ENCODE measurements around the gene RNF126. TPM values are rescaled to one million over a fixed set of nuclear protein-coding genes. Genes with fewer than 3 reads are reported as not detected.

The RNF126 gene
- total and polyA plus RNA-seq, 12 donors = 20.3 to 46.1 (median 25.0) TPM

DNA sequence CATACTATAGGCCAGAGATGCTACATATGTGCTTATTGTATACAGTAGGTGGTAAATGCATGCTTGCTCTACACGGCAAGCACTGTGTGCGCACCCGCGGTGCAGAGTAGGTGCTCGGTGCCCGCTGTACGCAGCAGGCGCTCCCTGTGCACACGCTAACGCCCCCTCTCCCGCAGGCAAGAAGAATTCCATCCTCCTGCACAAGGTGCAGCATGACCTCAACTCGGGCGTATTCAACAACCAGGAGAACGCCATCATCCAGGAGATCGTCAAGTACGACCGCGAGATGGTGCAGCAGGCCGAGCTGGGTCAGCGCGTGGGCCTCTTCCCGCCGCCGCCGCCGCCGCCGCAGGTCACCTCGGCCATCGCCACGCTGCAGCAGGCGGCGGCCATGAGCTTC lies 47.4 kb downstream of the RNF126 start:
- Histone ChIP-seq H3K27me3 (peaks cover 0 to 8% (median 0%) of the 10 kb centered on the region in 7 donors), H3K4me1 (peaks cover 0 to 13% (median 9%) of the 10 kb centered on the region in 9 donors), H3K36me3 (peaks cover 0 to 38% (median 26%) of the 10 kb centered on the region in 9 donors), H3K9me3 (no peaks in the 10 kb centered on the region), H3K27ac (no peak overlapping the region), H3K4me3 (no peak overlapping the region)
- DNase-seq (no peak), ATAC-seq (no peak)
- intact Hi-C loops (cut with DNase I) = no loop called here
- 31 to 36% methylated on average over 31 to 33 of the region's 33 CpGs for WGBS, 2 donors
- TF ChIP-seq, protein P1, sequence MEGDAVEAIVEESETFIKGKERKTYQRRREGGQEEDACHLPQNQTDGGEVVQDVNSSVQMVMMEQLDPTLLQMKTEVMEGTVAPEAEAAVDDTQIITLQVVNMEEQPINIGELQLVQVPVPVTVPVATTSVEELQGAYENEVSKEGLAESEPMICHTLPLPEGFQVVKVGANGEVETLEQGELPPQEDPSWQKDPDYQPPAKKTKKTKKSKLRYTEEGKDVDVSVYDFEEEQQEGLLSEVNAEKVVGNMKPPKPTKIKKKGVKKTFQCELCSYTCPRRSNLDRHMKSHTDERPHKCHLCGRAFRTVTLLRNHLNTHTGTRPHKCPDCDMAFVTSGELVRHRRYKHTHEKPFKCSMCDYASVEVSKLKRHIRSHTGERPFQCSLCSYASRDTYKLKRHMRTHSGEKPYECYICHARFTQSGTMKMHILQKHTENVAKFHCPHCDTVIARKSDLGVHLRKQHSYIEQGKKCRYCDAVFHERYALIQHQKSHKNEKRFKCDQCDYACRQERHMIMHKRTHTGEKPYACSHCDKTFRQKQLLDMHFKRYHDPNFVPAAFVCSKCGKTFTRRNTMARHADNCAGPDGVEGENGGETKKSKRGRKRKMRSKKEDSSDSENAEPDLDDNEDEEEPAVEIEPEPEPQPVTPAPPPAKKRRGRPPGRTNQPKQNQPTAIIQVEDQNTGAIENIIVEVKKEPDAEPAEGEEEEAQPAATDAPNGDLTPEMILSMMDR (IDR thresholded peaks at IDR 0.05) = peak in 2 of 9 donors; percentile 12 to 19

DNA sequence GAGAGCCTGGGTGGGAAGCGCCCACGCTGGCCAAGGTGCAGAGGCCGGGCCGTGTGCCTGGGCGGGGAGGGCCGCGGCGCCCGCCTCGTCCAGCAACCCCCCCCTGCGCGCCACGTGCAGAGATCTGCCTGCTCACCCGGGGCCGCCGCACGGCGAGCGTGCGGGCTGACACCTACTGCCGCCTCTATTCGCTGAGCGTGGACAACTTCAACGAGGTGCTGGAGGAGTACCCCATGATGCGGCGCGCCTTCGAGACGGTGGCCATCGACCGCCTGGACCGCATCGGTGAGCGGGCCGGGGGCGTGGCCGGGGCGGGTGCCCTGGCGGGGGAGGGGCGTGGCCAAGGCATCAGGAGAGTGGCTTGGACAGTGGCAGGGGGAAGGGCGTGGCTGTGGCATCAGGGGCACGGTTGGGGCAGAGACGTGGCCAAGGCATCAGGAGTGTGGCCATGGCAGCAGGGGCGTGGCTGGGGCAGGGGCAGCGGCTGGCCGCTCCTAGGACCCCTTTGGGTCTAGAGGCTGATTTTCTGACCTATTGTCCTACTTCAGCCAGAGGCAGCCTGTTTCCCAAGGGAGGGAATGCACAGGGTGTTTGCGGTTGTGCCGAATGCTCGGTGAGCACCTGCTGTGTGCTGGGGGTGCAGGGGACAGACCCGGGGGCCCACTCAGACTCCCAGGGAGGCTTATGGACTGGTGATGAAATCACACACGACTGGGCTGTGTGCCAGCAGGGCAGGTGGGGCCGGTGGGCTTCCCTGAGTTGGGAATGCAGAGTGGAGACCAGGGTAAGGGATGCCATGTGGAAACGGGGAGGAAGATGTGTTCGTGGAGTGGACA lies 49.1 kb downstream of the RNF126 start:
- no peak for ATAC-seq
- intact Hi-C loops (cut with DNase I) = no loop called here
- Histone ChIP-seq H3K4me1 (peaks cover 0 to 28% (median 16%) of the 10 kb centered on the region in 9 donors), H3K36me3 (peaks cover 0 to 22% (median 12%) of the 10 kb centered on the region in 9 donors), H3K9me3 (no peaks in the 10 kb centered on the region), H3K4me3 (no peak overlapping the region), H3K27me3 (peaks cover 0 to 10% (median 0%) of the 10 kb centered on the region in 7 donors), H3K27ac (no peak overlapping the region)
- WGBS, 2 donors = 61 to 80% methylated on average over 48 to 54 of the region's 54 CpGs
- TF ChIP-seq, protein P1 (IDR thresholded peaks at IDR 0.05) = no peak
- DNase-seq = no peak

DNA sequence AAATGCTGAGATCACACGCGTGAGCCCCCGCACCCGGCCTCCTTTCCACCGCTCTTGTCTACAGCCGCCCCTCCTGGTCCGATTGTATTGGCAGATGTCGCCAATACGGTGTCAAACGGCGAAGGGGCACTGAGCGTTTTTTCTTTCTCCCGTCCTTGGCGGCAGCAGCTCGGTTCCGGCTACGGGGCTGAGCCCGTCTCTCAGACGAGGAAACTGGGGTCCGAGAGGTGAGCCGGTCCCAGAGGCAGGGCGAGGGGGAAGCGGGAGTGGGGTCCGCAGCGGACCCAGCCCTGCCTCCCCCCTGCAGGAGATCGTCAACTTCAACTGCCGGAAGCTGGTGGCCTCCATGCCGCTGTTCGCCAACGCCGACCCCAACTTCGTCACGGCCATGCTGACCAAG lies 50.1 kb downstream of the RNF126 start:
- peaks cover 0 to 12% (median 2%) of the 10 kb centered on the region in 9 donors for H3K36me3 ChIP-seq
- DNase-seq (no peak), ATAC-seq (no peak)
- 77 to 90% methylated on average over 33 of the region's 33 CpGs for WGBS, 2 donors
- H3K4me1 ChIP-seq = peaks cover 0 to 32% (median 16%) of the 10 kb centered on the region in 9 donors
- intact Hi-C loops (cut with DNase I) = no loop called here
- no peak overlapping the region for H3K4me3 ChIP-seq
- H3K27me3 ChIP-seq = peaks cover 0 to 10% (median 0%) of the 10 kb centered on the region in 7 donors
- no peaks in the 10 kb centered on the region for H3K9me3 ChIP-seq
- H3K27ac ChIP-seq = no peak overlapping the region
- TF ChIP-seq, protein P1 (IDR thresholded peaks at IDR 0.05) = no peak

DNA sequence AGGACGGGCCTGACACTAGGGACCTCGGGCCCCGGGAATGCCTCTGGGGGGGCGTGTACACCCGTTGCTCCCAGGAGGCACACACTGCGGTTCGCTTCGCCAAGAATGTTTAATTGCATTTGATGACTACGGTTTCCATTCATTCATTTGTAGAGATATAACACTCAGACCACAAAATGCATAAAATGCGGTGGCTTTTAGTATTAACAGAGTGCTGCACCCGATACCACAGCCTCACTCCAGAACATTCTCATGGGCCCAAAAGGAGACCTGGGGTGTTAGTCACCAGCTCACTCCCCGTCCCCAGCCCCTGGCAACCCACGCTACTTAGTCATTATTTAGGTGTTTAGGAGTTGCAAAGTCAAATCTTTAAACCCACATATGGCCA lies 51.5 kb downstream of the RNF126 start:
- Histone ChIP-seq H3K4me1 (peaks cover 0 to 32% (median 16%) of the 10 kb centered on the region in 9 donors), H3K9me3 (no peaks in the 10 kb centered on the region), H3K36me3 (no peaks in the 10 kb centered on the region), H3K27ac (peak overlapping the region in 8 of 10 donors; percentile 12 to 82 (median 60)), H3K27me3 (peaks cover 0 to 10% (median 0%) of the 10 kb centered on the region in 7 donors), H3K4me3 (peak overlapping the region in 5 of 10 donors; percentile 27 to 49 (median 37))
- intact Hi-C loops (cut with DNase I) = no loop called here
- 52 to 57% methylated on average over 13 of the region's 13 CpGs for WGBS, 2 donors
- TF ChIP-seq, protein P1 (IDR thresholded peaks at IDR 0.05) = no peak
- ATAC-seq (no peak), DNase-seq (no peak)

Measured in heart right ventricle (tissue), 16 donors.